HG03558 (cell line): ENCODE results near the gene KRT81.
"Not testable (repeated sequence)": the region's sequence is repeated elsewhere in the genome, so short reads cannot be mapped to it uniquely, and the experiment has no call there.

ENCODE experiments used
- ATAC-seq: cut with Tn5 transposase; IDR thresholded peaks from one replicate; pipeline ENCODE4 v1.9.1; 2021; ENCODE audit warnings: moderate number of reproducible peaks; ENCODE audit not compliant: unreplicated experiment; ENCODE audit errors: extremely low read depth

KRT81 gene

GRCh38 chr12:52256584-52256935, 34.8 kb downstream of the KRT81 start:
- no peak for ATAC-seq

- ATAC-seq = no peak
These were observed 35.3 kb downstream of the KRT81 start for GRCh38 chr12:52255926-52256583.

GRCh38 chr12:52254965-52255751, 36.2 kb downstream of the KRT81 start:
- no peak for ATAC-seq

- no peak for ATAC-seq
These were observed 37.0 kb downstream of the KRT81 start for GRCh38 chr12:52254180-52254964.

DNA sequence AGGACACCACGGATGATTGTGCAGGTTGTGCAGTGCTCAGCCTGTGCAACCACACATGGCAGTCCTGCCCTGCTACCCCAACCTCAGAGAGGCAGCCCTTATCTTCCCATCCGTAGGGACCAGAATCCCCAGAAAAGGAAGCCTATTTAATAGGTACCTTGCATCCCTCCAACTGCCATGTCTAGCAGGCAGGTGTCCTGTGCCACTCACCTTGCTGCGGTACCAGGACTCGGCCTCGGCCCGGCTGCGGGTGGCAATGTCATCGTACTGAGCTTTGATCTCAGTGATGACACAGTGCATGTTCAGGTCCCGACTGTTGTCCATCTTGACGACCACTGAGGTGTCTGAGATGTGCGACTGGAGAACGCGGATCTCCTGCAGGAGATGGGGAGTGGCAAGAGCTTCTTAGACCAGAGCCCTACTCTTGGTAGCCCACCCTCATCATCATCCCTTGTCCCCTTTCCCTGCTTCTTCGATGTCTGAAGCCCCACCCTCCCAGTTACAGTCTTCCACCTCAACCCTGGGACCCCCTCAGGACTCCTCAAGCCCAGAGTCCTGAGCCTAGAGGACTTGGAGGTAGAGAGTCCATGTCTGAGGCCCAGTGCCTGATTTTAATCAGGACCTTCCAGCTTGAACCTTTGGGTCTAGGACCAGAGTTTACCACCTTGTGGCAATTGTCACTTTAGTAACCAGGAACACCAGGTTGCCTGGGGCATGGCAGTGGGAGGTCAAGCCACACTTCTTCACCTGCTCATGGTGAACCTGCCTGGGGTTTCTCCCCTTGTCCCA, 37.7 kb downstream of the KRT81 start:
- no peak for ATAC-seq

- no peak for ATAC-seq
These were observed 38.5 kb downstream of the KRT81 start for GRCh38 chr12:52252728-52253343.

DNA sequence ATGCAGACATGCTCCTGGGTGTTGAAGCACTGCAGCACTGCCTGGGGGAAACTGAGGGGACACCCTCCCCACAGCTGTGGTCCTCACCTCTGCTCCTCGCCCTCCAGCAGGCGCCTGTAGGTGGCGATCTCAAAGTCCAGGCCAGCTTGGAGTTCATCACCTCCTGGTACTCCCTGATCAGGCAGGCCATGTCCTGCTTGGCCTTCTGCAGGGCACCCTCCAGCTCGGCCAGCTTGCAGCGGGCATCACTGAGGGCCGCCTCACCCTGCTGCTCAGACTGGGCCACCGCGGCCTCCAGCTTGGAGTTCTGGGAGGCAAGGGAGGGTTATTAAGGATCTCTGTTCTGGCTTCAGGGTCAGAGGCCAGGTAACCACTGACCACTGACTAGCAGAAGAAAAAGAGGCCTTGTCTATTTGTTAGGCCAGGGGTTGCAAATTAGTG, 39.1 kb downstream of the KRT81 start:
- ATAC-seq = not testable (repeated sequence)

- ATAC-seq = no peak
These were observed 39.8 kb downstream of the KRT81 start for GRCh38 chr12:52251367-52252051.

DNA sequence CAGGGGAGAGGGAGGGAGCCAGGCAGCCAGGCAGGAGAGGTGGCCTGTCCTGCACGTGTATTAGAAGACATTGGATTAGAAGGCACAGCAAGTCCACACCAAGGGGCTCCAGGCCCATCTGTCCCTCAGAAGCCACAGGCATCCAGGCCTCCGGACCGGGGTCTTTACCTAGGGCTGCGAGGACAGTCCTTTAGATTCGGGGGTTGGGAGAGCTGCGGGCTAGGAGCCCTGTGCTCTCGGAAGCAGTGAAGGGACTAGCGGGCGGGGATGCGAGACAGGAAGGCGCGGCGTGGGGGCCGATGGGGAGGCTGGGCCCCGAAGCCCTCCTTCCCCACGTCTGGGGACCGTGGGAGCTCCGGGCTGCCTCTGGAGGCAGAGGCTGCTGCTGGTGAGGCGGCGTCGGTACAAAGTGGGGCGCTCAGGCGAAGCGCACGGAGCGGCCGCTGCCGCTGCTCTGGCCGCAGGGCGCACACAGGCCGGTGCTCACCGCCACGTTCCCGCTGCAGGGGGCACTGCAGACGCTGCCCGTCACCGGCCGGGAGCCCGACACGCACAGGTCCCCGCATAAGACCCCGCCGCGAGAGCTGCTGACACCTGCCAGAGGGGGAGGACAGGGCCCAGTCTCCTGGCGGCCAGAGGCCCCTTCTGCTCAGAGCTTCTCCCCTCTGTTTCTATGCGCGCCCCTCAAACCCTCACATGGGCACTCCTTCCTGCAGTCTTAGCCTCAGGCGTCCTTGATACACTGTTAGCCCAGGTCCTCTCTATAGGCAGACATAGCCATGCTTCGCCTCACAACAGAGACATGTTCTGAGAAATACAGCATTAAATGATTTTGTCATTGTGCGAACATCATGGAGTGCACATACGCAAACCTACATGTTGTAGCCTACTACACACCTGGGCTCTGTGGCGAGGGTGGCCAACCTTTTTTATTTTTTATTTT, 41.0 kb downstream of the KRT81 start:
- no peak for ATAC-seq

DNA sequence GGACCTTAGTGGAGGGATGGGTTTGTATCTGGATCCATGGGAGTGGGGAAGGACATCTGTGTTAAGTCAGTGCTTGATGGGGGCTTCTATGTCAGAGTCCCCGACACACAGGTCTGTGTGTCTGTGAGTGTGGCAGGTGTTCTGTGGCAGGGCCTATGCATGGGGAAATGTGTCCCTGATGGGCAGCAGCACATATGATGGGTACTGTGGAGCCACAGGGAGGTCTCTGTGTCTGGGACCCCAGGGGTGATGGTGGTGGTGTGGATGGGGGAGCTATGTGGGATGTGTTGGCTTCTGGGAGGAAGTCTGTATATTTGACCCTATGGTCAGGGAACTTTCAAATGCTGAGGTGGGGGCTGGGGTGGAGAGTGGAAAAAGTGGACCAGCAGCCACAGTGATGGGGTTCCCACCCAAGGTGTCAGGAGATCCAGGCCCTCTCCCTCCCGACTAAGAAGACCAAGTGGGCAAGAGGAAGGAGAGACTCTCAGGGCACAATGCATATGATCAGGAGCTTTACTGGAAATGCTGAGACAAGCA, 41.8 kb downstream of the KRT81 start:
- ATAC-seq = no peak

- ATAC-seq = no peak
These were observed 42.5 kb downstream of the KRT81 start for GRCh38 chr12:52248541-52249461.

DNA sequence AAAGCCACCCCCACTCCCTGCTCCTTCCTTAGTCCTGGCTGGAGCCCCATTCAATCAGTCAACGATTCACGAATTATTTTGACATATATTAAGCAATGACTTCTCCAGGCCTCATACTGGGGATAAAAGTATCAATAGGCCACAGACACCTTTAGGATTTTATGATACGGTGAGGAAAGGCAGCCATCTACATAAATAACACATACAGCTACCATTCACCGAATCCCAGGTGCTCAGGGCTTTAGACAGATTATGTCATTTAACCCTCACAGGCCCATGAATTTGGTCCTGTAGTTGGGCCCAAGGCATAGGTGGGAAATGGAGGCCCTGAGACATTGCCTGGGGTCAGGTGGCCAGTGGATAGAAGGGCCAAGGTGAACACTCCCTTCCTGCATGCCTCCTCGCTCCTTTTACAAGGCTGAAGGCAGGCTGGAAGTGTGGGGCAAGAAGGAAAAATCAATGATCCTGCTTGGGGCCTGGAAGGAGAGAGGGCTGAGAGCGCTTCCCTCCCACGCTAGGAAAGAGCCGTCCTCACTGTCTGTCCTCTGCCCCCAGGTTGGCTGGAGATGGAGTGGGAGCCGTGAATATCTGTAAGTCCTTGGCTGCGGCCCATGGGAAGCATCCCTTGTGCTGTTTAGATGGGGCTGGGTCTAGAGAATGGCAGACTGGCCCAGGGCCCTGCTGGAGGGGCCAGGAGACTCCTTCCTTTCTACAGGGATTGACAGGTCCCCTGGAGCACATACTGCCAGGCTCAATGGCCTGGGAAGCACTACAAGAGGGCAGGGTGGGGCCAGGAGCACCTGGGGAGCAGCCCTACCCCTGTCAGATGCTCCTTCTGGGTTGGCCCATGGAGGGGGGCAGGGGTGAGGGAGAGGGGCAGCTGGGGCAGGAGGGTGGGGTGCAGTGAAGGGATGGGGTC, 43.5 kb downstream of the KRT81 start:
- no peak for ATAC-seq

- no peak for ATAC-seq
These were observed 44.4 kb downstream of the KRT81 start for GRCh38 chr12:52246720-52247621.

DNA sequence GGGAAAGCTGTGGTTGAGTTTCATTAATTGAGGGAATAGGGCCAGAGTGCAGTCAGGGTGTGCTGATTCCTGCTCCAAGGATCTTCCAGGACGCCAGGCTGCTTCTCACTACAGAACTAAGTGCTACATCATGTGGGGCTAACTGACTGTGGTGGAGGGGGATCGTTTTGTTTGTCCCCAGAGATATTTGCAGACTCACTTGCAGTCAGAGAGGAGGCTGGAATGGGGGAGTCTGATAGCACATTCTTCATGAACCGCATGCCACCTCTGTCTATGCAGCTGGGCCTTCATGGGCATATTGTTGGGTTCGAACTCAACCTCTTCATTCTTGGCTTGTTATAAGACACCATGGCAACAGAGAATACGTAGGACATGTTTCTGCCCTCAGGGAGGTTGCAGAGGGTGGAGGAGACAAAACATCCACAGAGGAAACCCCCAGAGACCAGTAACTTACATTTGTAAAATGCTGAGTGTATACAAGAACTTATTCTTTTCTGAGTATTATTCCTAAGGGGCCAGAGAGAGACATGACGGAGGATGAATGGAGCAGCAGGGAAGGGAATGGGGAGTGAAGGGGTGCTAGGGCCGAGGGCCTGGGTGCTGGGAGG, 45.3 kb downstream of the KRT81 start:
- no peak for ATAC-seq
